Stimulated activated naive CD4-positive, alpha-beta T cell (primary cell): ENCODE measurements around the gene RPGRIP1L.
"Not testable (repeated sequence)": the region's sequence is repeated elsewhere in the genome, so short reads cannot be mapped to it uniquely, and the experiment has no call there.

Source experiments
- DNase-seq, 6 experiments: peaks; one replicate each; lab custom pipeline; 2025; lab: John Stamatoyannopoulos, UW

Gene RPGRIP1L

GRCh38 chr16:53712065-53712464, 8.4 kb upstream of the RPGRIP1L start:
- DNase-seq: no peak

GRCh38 chr16:53711390-53711789, 7.7 kb upstream of the RPGRIP1L start:
- DNase-seq: no peak

GRCh38 chr16:53708490-53708889, 4.8 kb upstream of the RPGRIP1L start:
- DNase-seq: no peak

- DNase-seq: no peak
Observed at GRCh38 chr16:53707671-53708070, 4.0 kb upstream of the RPGRIP1L start.

- DNase-seq: peak in 1 of 6 experiments; percentile 24
Observed at GRCh38 chr16:53704445-53704813, 770 bp upstream of the RPGRIP1L start.

GRCh38 chr16:53698271-53698670, 5.4 kb downstream of the RPGRIP1L start:
- not testable (repeated sequence) for DNase-seq

- DNase-seq: no peak
Observed at GRCh38 chr16:53695070-53695469, 8.6 kb downstream of the RPGRIP1L start.

- DNase-seq: no peak
Observed at GRCh38 chr16:53693320-53693719, 10.3 kb downstream of the RPGRIP1L start.

GRCh38 chr16:53692146-53692545, 11.5 kb downstream of the RPGRIP1L start:
- no peak for DNase-seq

- no peak for DNase-seq
Observed at GRCh38 chr16:53690771-53691170, 12.9 kb downstream of the RPGRIP1L start.

- no peak for DNase-seq
Observed at GRCh38 chr16:53689636-53690035, 14.0 kb downstream of the RPGRIP1L start.

- no peak for DNase-seq
Observed at GRCh38 chr16:53686710-53687109, 16.9 kb downstream of the RPGRIP1L start.

- DNase-seq: not testable (repeated sequence)
Observed at GRCh38 chr16:53685334-53685733, 18.3 kb downstream of the RPGRIP1L start.

- no peak for DNase-seq
Observed at GRCh38 chr16:53681354-53681753, 22.3 kb downstream of the RPGRIP1L start.

GRCh38 chr16:53680756-53681155, 22.9 kb downstream of the RPGRIP1L start:
- DNase-seq: no peak

GRCh38 chr16:53678756-53679343, 24.8 kb downstream of the RPGRIP1L start:
- DNase-seq: no peak

- no peak for DNase-seq
Observed at GRCh38 chr16:53678155-53678554, 25.5 kb downstream of the RPGRIP1L start.

- no peak for DNase-seq
Observed at GRCh38 chr16:53673189-53673588, 30.5 kb downstream of the RPGRIP1L start.

GRCh38 chr16:53672461-53672860, 31.2 kb downstream of the RPGRIP1L start:
- DNase-seq: no peak

- DNase-seq: no peak
Observed at GRCh38 chr16:53668869-53669268, 34.8 kb downstream of the RPGRIP1L start.

GRCh38 chr16:53666786-53667415, 36.8 kb downstream of the RPGRIP1L start:
- no peak for DNase-seq

- DNase-seq: no peak
Observed at GRCh38 chr16:53664724-53665345, 38.8 kb downstream of the RPGRIP1L start.

- DNase-seq: no peak
Observed at GRCh38 chr16:53662072-53662471, 41.6 kb downstream of the RPGRIP1L start.

GRCh38 chr16:53654946-53655345, 48.7 kb downstream of the RPGRIP1L start:
- no peak for DNase-seq
